Measurements from ENCODE around the gene MMP24OS. TPM values are rescaled to one million over a fixed set of nuclear protein-coding genes. Genes with fewer than 3 reads are reported as not detected.
A peak's percentile ranks its signal among the peaks of the same experiment; 100 is the strongest.

Gene MMP24OS
- total RNA-seq, 1 donor from 2014 or later = 5.3 TPM

DNA sequence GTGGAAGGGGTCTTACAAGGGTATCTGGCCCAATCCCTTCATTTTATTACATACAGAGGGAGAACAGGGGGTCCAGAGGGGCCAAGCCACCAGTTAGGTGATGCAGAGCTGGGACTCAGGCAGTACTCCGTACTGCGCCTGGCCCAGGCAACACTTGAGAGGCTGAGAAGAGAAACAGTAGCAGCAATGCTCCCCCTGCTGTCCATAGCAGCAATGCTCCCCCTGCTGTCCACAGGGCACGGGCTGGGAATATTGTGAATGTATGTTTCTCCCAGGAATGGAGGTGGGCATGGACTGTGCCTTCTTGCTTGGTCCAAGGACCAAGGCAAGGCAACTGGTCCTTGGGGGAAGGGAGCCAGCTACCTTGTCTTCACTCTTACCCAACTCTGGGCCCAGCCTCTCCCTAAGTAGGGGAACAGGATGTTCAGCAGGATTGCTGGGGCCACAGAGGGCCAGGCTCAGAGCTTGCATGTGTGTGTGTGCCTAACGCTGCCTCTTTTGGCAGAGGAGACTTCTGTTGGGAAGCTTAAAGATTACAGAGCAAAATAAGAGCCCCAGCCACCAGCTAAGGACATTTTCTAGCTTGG, 29.1 kb upstream of the MMP24OS start:
- DNase-seq (ENCODE audit: low read depth, low spot score) = peak; percentile 39

DNA sequence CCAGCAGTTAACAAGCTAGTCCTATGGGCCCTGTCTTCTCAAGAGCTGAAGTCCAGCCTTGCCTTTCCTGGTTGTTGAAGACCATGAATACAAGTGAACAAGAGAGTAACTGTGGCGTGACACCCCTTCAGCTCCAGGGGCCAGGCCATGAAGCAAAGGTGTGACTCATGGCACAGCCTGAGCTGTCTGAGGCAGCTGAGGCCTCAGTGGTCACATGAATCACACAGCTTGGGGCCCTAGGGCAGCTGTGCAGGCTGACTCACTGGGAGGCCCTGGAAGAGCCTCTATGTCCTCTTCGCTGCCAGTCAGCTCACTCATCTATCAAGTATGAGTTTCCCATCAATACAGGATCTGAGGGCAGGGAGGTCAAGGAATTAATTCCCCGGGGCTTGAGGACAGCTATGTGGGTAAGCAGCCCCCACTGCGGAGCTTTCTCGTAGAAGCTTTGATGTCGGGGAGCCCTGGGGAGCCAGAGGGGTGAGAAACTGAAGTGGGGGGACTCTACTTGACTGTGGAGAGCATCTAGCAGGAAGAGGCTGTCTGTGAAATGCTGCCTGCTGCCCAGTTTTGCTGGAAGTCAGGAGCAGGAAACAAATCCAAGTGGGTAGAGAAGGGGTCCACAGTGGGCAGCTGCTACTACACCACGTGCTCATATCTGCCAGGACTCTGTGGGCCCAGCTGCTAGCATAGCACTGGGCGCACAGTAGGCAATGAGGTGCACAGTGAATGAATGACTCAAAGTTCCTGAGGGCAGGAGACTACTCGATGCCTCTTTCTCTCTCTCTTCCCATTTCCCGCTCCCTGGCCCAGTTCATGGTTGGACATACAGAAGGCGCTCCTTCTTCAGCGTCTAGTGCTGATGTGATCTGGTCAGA, 28.0 kb upstream of the MMP24OS start:
- peak; percentile 96 for DNase-seq (ENCODE audit: low read depth, low spot score)

GRCh38 chr20:35304956-35305355, 27.0 kb upstream of the MMP24OS start:
- no peak for DNase-seq (ENCODE audit: low read depth, low spot score)

DNA sequence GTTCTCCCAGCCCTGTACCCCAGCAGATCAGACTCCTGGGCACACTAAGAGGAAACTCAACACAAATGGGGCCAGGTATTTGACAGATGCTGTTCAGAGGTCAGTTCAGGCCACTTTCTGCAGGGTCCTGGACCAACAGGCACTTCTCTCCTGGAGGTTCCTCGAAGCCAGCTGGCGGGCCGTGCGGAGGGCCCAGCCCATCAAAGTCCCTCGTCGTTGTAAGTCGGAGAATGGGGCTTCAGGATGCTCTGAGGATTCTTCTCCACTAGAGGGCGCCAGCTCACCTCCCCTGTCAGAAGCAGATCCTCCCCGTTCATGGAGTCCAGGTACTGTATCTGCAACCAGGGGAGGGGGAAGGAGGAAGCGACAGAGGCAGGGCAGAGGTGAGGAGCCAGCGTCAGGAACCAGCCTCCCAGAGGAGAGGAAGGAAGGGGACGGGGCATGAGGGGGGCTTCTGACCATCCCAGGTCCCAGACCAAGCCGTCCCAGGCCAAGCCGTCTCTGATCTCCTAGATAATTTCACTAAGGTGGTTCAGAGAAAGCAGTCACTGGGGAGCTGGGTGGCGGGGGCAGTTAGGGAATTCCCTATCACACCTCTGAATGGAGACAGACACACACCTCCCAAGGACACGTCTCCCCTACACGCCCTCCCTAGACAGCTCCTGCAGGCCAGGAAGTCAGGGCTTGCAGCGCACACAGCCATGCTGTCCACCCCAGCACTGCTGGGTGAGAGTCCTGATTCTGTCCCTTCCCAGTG, 26.0 kb upstream of the MMP24OS start:
- DNase-seq (ENCODE audit: low read depth, low spot score) = peak; percentile 66

DNA sequence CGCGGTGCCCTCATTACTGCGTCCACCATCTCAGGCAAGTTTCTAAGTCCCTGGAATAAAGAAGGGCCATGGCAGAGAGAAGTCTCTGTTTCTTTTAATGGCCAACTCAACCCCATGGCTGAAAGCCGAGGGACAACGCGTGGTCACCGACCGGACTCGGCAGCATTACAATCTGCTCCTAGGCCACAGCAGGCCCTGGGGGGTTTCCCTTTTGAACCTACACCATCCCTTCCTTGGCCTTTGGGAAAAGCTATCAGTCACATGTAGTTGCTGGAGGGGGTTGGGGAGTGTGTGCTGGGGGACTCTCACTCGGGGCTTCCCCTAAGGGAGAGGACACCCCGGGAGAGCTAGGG, 25.4 kb upstream of the MMP24OS start:
- DNase-seq (ENCODE audit: low read depth, low spot score) = no peak

DNA sequence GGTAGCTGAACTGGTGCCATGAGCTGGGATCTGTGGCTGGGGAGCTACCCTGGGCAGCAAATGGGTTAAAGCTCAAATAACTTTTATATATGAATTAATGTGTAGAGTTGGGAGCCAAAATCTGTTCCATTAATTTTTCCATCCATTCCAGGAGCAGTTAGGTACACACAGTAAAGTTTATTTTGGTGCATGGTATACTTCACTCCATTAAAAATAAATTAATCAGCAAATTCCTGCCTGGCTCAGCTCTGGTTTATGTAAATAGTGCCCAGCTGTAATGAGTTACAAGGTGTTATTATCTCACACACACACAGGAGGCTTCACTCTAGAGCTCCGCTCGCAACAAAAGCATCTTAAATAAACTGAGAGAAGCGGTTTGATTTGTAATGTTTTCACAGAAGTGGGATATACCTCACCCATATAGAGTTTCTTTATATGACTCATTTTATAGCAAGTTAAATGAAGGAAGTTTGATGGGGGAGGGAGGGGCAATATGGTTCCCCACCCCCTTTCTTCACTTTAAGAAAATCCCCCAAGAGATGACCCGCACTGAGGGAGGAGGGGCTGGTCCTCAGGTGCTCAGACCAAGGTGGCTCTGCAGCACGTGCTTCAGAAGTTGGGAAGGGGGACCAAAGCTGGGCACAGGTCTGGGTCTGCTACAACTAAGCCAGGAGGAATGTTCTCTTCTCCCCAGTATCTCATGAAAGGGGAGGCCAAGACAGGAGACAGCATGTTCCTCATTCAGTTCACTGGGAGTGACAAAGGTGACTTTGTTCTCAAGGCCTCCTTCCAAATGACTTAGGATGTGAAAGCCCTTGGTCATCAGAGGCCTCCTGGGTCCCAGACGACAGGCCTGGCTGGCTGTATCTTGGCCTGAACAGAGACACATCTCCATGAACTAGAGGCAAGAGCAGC, 24.8 kb upstream of the MMP24OS start:
- no peak for DNase-seq (ENCODE audit: low read depth, low spot score)

DNA sequence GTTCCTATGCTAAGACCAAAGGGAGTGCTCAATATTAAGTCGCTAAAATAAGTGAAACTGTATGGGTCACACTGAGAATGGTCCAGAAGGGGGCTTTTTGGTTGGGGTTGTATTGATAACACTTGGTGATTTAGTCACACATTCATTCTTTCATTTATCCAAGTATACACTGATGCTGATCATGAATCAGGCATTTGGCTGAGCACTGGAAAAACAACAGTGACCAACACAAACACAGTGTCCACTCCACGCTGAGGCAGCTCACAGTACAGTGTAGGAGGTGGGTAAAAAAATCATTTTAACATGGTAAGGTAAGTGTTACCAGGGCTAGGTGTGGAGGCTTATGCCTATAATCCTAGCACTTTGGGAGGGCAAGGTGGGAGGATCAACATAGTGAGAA, 23.5 kb upstream of the MMP24OS start:
- no peak for DNase-seq (ENCODE audit: low read depth, low spot score)

DNA sequence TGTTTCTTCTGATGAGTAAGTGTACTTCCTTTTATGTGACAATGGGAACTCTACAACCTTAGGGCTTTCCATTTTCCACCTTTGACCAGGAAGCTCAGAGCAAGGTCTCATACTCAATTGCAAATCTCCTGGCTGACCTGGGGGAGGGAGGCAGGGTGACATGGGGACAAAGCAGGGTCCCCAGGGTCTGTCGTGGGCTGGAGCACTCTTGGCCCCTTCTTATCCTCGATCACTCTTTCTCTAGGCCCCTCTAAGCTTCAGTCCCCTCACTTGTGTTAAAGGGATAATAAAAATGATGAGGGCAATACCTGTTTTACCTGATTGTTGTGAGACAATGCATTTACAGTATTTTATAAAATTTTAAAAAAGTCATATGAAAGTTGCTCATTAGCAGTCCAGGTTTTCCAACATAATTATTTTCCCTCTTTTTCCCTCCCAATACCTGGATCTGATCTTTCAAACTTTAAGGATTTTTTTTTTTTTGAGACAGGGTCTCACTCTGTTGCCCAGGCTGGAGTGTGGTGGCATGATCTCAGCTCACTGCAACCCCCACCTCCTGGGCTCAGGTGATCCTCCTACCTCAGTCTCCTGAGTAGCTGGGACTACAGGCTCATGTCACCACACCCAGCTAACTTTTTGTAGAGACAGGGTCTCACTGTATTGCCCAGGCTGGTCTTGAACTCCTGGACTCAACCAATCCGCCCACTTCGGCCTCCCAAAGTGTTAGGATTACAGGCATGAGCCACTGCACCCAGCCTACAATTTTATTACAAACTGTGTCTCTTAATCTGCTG, 22.7 kb upstream of the MMP24OS start:
- no peak for DNase-seq (ENCODE audit: low read depth, low spot score)

DNA sequence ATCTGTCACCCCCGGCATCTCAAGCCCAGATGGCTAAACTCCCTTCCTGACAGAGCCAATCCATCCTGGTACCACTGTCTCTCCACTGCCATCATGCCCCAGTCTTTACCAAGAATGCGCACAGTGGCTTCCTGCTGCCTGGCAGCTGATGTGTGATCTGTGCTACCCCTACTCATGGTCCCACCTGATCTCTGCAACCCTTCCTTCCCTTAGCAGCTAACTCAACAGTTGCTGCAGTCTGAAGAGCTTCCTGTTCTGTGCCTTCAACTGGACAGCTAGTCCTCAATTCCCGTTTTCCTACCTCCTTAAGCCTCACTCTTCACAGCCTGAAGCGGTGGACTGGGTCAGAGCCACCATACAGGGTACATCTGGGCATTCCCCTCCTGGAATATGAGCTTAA, 21.9 kb upstream of the MMP24OS start:
- no peak for DNase-seq (ENCODE audit: low read depth, low spot score)

DNA sequence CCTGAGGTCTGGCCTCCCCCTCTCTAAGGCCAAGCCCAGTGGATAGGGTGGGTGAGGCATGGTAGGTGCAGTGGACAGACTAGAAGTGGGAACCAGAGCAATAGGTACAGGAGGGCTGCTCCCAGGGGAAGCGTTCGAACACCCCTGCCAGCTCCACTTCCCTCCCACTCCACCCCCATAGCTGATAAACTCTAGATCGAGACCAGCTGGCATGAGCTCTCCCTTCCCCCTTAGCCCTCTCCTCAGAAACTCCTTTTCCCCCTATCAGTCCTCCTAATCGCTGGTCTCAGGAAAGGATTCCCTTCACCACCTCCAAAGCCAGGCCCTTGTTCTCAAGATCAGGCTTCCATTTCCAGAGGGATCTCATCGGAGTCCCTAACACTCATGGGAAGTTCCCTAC, 20.3 kb upstream of the MMP24OS start:
- no peak for DNase-seq (ENCODE audit: low read depth, low spot score)

GRCh38 chr20:35297740-35298139, 19.8 kb upstream of the MMP24OS start:
- no peak for DNase-seq (ENCODE audit: low read depth, low spot score)

DNA sequence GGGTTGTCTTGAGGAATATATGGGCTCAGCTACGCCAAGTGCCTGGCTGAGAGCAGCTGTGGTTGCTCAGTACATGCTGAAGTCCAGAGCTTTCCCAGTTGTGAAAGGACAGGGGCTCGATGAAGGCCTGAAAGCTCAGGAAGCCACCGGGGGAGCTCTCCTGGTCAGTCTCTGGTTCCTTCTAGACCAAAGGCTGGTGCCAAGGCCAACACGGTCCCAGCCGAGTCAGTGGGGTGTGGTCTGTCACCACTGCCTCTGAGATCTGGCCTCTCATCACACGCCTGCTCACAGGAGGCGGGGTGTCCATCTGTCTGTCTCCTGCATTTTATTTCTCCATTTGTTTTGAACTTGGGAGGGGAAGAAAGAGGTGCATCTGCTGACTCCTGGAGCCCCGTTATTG, 19.2 kb upstream of the MMP24OS start:
- DNase-seq (ENCODE audit: low read depth, low spot score) = no peak

DNA sequence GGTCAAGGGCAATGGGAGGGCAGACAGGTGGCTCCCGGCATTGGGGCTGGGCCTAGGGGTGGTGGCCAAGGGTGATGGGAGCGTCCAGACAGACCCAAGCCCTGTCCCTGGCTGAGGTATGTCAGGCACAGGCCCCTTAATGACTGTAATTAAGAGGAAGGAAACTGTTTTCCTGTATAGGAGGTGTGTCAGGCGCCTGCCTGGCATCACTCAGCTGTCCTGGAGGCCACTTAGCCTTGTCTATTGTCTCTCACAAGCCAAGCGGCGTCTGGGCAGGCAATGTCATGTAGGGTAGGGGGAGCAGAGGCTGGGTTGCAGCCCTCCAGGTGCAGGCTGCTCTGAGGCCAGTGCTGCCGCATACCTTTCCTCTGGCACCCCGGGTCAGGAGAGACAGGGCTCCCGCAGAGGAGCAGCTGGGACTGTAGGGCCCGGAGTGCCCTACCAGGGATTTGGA, 18.2 kb upstream of the MMP24OS start:
- no peak for DNase-seq (ENCODE audit: low read depth, low spot score)

DNA sequence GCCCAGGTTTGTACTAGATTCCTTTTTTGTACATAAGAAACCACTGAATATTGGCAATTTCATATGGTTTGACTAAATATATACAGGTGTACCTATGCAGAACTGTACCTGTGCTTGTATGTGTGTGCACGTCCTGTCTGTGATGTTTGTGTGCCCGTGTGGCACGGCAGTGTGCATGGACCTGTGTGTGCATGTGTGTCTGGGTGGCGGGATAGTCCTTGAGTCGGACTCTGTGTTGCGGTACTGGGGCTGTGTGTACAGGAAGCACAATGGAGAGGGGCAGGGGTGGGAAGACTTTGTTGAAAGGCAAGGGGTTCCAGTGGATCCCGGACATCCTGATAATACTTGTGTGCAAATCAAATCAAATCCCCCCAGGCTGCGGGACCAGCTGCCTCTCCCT, 17.8 kb upstream of the MMP24OS start:
- no peak for DNase-seq (ENCODE audit: low read depth, low spot score)

GRCh38 chr20:35295058-35295457, 17.1 kb upstream of the MMP24OS start:
- no peak for DNase-seq (ENCODE audit: low read depth, low spot score)

DNA sequence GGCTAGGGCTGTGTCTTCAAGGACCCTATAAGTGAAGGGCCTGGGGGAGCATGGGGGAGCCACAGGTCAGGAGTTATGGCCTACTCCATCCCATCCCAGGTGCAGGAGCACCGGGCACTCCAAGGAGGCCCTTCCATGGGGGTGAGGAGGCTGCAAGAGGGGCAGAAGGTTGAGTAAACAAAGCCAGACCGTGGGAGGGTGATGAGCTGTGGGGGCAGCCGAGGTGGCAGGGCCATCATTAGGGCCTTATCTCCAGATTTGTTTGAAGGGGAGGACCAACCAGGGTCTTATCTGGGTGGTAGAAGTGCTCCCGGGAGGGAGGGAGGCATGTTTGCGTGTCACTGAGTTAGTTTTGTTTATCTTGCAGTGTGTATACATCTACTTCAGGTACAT, 16.4 kb upstream of the MMP24OS start:
- DNase-seq (ENCODE audit: low read depth, low spot score) = no peak

- DNase-seq (ENCODE audit: low read depth, low spot score) = no peak
These were observed 15.7 kb upstream of the MMP24OS start for GRCh38 chr20:35293303-35294292.

DNA sequence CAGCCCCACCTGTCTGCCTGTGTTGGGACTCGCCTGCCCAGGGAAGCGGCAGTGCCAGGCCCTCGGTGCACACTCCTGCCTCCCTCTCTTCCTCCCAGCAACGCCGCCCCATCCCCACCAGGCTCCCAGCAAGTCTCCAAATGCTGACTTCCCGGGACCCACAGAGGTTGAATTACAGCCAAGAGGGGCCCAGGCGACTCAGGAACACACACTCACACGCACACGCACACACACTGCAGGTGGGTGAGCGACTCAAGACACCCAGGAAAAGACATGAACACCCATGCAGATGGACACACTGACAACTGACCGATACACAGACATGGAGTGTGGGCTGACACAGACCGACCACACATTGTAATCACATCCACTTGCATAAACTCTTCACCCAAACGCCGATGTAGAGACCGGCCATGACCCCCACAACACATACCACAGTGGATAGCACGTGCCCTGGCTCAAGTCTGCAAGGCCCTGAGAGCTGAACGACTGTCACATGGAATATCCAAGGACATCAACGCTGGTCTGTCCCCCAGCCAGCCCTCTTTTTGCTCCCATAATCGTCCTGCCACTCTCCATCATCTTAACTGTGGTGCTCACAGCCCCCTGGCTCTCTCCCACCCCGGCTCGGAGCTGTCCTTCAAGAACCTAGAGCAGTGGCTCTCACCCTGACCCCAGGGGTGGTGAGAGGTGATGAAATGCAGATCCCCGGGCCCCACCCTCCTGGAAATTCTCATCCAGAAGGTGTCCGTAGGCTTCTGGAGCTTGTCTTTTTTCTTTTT, 14.8 kb upstream of the MMP24OS start:
- DNase-seq (ENCODE audit: low read depth, low spot score) = no peak

Data from pulmonary artery endothelial cell (primary cell).